GM23248 (cell line): ENCODE data around the gene ACER2.

ENCODE experiments used
- EZH2 ChIP-seq: fragments of 200-600 bp; sonication (generic); IDR thresholded peaks from 2 replicates; pipeline ENCODE4 v1.6.1; 2018; ENCODE audit warnings: antibody characterized with exemption, mild to moderate bottlenecking; ENCODE audit not compliant: insufficient read depth, poor library complexity, severe bottlenecking
- EZH2phosphoT487 ChIP-seq: fragments of 200-600 bp; sonication (generic); IDR thresholded peaks from 2 replicates; pipeline ENCODE4 v1.6.1; 2018; ENCODE audit warnings: antibody characterized with exemption, moderate library complexity, mild to moderate bottlenecking, low read depth; ENCODE audit not compliant: insufficient read depth

- no peak for TF ChIP-seq EZH2
- no peak for TF ChIP-seq EZH2phosphoT487
Observed at GRCh38 chr9:19440376-19440775, 31.6 kb downstream of the ACER2 start.
